Glutamatergic neuron (in vitro differentiated cells): ENCODE results near the gene TNIP3. TPM values are rescaled to one million over a fixed set of nuclear protein-coding genes. Genes with fewer than 3 reads are reported as not detected.

Experiments
- DNase-seq: peaks from one replicate; pipeline ENCODE4 v3.0.0; 2022
- H3K27ac Mint-ChIP-seq: one replicate; pipeline ENCODE4 v1.8.0; 2020; ENCODE audit warnings: mild to moderate bottlenecking, mixed read lengths, inconsistent platforms; ENCODE audit not compliant: unreplicated experiment
- H3K27me3 Mint-ChIP-seq: one replicate; pipeline ENCODE4 v1.8.0; 2020; ENCODE audit warnings: mild to moderate bottlenecking, moderate library complexity, mixed read lengths, inconsistent platforms; ENCODE audit not compliant: unreplicated experiment
- H3K36me3 Mint-ChIP-seq: one replicate; pipeline ENCODE4 v1.8.0; 2020; ENCODE audit warnings: mild to moderate bottlenecking, mixed read lengths, inconsistent platforms; ENCODE audit not compliant: unreplicated experiment
- H3K4me1 Mint-ChIP-seq: one replicate; pipeline ENCODE4 v1.8.0; 2020; ENCODE audit warnings: mild to moderate bottlenecking, low read depth, mixed read lengths, inconsistent platforms; ENCODE audit not compliant: unreplicated experiment
- H3K4me3 Mint-ChIP-seq: one replicate; pipeline ENCODE4 v1.8.0; 2020; ENCODE audit warnings: mild to moderate bottlenecking, mixed read lengths, inconsistent platforms; ENCODE audit not compliant: unreplicated experiment
- H3K9me3 Mint-ChIP-seq: one replicate; pipeline ENCODE4 v1.8.0; 2020; ENCODE audit warnings: mild to moderate bottlenecking, moderate library complexity, mixed read lengths, inconsistent platforms; ENCODE audit not compliant: unreplicated experiment
- total RNA-seq: library from RNA; stranded (reverse); fragmentation: NEBNext Ultra II Directional; extraction: Animal tissue kit (Norgen Biotek cat#: 25700); gene quantifications from one replicate; pipeline ENCODE4 v1.2.1, GENCODE V29; 2021; ENCODE audit not compliant: unreplicated experiment
- TF ChIP-seq, protein P1 (sequence below): fragments of 200-600 bp; sonication (generic); IDR thresholded peaks from one replicate; pipeline ENCODE4 v1.5.0; 2021; ENCODE audit not compliant: partially characterized antibody, unreplicated experiment

TNIP3 gene
- total RNA-seq, 1 donor from 2014 or later: not detected

DNA sequence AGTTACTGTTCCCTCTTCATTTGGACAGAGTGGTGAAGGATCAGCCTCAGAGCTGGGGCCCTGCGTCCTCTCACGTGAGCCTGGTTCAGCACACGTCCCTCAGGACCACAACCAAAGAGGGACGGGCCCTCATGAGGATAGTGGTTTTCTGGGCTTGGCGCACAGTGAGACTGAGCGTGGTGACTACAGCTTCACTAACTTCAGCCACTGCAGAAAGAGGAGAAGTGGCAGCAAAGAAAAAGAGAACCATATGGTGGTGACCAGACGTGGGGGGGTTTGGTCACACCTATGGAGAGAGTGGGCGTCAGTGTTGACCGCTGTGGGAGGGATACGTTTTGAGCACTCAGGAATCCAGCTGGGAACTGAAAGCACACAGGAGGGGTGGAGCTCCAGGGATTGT lies 21.8 kb upstream of the TNIP3 start:
- Mint-ChIP-seq H3K27ac (no peak overlapping the region), H3K36me3 (no peaks in the 10 kb centered on the region), H3K4me1 (no peaks in the 10 kb centered on the region), H3K4me3 (no peak overlapping the region), H3K9me3 (no peaks in the 10 kb centered on the region), H3K27me3 (no peaks in the 10 kb centered on the region)
- TF ChIP-seq, protein P1, sequence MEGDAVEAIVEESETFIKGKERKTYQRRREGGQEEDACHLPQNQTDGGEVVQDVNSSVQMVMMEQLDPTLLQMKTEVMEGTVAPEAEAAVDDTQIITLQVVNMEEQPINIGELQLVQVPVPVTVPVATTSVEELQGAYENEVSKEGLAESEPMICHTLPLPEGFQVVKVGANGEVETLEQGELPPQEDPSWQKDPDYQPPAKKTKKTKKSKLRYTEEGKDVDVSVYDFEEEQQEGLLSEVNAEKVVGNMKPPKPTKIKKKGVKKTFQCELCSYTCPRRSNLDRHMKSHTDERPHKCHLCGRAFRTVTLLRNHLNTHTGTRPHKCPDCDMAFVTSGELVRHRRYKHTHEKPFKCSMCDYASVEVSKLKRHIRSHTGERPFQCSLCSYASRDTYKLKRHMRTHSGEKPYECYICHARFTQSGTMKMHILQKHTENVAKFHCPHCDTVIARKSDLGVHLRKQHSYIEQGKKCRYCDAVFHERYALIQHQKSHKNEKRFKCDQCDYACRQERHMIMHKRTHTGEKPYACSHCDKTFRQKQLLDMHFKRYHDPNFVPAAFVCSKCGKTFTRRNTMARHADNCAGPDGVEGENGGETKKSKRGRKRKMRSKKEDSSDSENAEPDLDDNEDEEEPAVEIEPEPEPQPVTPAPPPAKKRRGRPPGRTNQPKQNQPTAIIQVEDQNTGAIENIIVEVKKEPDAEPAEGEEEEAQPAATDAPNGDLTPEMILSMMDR: no peak
- no peak for DNase-seq

- H3K27ac Mint-ChIP-seq: no peak overlapping the region
- H3K4me1 Mint-ChIP-seq: no peaks in the 10 kb centered on the region
- no peaks in the 10 kb centered on the region for H3K27me3 Mint-ChIP-seq
- H3K9me3 Mint-ChIP-seq: no peaks in the 10 kb centered on the region
- H3K4me3 Mint-ChIP-seq: no peak overlapping the region
- TF ChIP-seq, protein P1: no peak
- no peaks in the 10 kb centered on the region for H3K36me3 Mint-ChIP-seq
- no peak for DNase-seq
Observed at GRCh38 chr4:121183989-121184388, 19.9 kb upstream of the TNIP3 start.

GRCh38 chr4:121183361-121183760 lies 19.2 kb upstream of the TNIP3 start:
- Mint-ChIP-seq H3K27ac (no peak overlapping the region), H3K4me1 (no peaks in the 10 kb centered on the region), H3K9me3 (no peaks in the 10 kb centered on the region), H3K4me3 (no peak overlapping the region), H3K27me3 (no peaks in the 10 kb centered on the region), H3K36me3 (no peaks in the 10 kb centered on the region)
- no peak for DNase-seq
- TF ChIP-seq, protein P1: no peak

GRCh38 chr4:121182296-121182695 lies 18.2 kb upstream of the TNIP3 start:
- Mint-ChIP-seq H3K4me3 (no peak overlapping the region), H3K27me3 (no peaks in the 10 kb centered on the region), H3K36me3 (no peaks in the 10 kb centered on the region), H3K9me3 (no peaks in the 10 kb centered on the region), H3K27ac (no peak overlapping the region), H3K4me1 (no peaks in the 10 kb centered on the region)
- TF ChIP-seq, protein P1: no peak
- no peak for DNase-seq

DNA sequence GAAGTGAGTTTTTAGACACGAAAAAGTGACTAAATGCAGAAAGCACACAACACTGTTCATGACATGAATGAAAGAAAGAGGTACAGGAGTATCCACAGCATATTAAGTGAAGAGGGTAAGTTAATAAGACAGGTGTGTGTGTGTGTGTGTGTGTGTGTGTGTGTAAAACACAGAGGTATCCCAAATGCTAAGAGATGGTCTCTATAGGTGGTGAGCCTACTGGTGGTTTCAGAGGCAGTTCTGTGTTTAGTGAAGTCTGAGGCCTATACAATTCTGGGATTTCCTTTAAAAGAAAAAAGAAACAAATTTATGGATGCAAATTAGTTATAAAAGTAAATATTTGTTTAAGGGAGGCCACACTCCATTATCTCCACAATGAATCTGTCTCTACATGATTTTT lies 17.4 kb upstream of the TNIP3 start:
- no peak overlapping the region for H3K4me3 Mint-ChIP-seq
- no peaks in the 10 kb centered on the region for H3K4me1 Mint-ChIP-seq
- H3K27ac Mint-ChIP-seq: no peak overlapping the region
- H3K9me3 Mint-ChIP-seq: no peaks in the 10 kb centered on the region
- DNase-seq: no peak
- TF ChIP-seq, protein P1: no peak
- no peaks in the 10 kb centered on the region for H3K27me3 Mint-ChIP-seq
- H3K36me3 Mint-ChIP-seq: no peaks in the 10 kb centered on the region
